Lower lobe of right lung (tissue), 2 donors: ENCODE measurements around the gene KRTAP10-3. TPM values are rescaled to one million over a fixed set of nuclear protein-coding genes. Genes with fewer than 3 reads are reported as not detected.
A peak's percentile ranks its signal among the peaks of the same experiment; 100 is the strongest.

ENCODE experiments used
- ATAC-seq, 2 donors: fragments of 200-7000 bp; cut with Tn5 transposase; one replicate each; pipeline ENCODE4 v1.9.1; 2020 to 2022; ENCODE audit warnings: mild to moderate bottlenecking in 2 of 2, moderate library complexity in 2 of 2
- DNase-seq: peaks from one replicate; pipeline ENCODE4 v3.0.0-alpha.2; 2020
- H3K27ac ChIP-seq: fragments of 200-600 bp; one replicate; pipeline ENCODE4 v1.8.0; 2022
- H3K27me3 ChIP-seq: fragments of 200-600 bp; one replicate; pipeline ENCODE4 v1.8.0; 2022; ENCODE audit warnings: low read depth
- H3K36me3 ChIP-seq: fragments of 200-600 bp; one replicate; pipeline ENCODE4 v1.8.0; 2022; ENCODE audit warnings: mild to moderate bottlenecking
- H3K4me1 ChIP-seq: fragments of 200-600 bp; one replicate; pipeline ENCODE4 v1.8.0; 2022
- H3K4me3 ChIP-seq: fragments of 200-600 bp; one replicate; pipeline ENCODE4 v1.8.0; 2022; ENCODE audit warnings: mild to moderate bottlenecking
- H3K9me3 ChIP-seq: fragments of 200-600 bp; one replicate; pipeline ENCODE4 v1.8.0; 2022
- CTCF ChIP-seq: fragments of 200-600 bp; IDR thresholded peaks from one replicate; pipeline ENCODE4 v1.8.0; 2022; ENCODE audit warnings: antibody characterized with exemption, mild to moderate bottlenecking
- intact Hi-C: fragments of 100-400 bp; cut with DNase I; formaldehyde crosslinking; loops from one replicate; pipeline ENCODE4 v1.11.0; 2022
- total RNA-seq: library from RNA; stranded (reverse); fragmentation: NEBNext Ultra II Directional; extraction: Animal tissue kit (Norgen Biotek cat#: 25700); gene quantifications from one replicate; pipeline ENCODE4 v1.2.1, GENCODE V29; 2021
- donor health status: DM: no; HTN: yes; CAD: no; lungs with severe emphysema.

Gene KRTAP10-3
- total RNA-seq, 1 donor from 2014 or later: not detected

- Histone ChIP-seq H3K9me3 (no peaks in the 10 kb centered on the region), H3K27me3 (peaks cover 8% of the 10 kb centered on the region), H3K27ac (no peak overlapping the region), H3K4me1 (no peaks in the 10 kb centered on the region), H3K36me3 (no peaks in the 10 kb centered on the region), H3K4me3 (no peak overlapping the region)
- no peak for TF ChIP-seq CTCF
- no peak for ATAC-seq
- DNase-seq: peak; percentile 32
- intact Hi-C loops: no loop called here
Observed at GRCh38 chr21:44519346-44520325, 39.0 kb downstream of the KRTAP10-3 start.

- DNase-seq (no peak), ATAC-seq (no peak)
- no peaks in the 10 kb centered on the region for H3K9me3 ChIP-seq
- TF ChIP-seq CTCF: no peak
- no peak overlapping the region for H3K4me3 ChIP-seq
- H3K27me3 ChIP-seq: peaks cover 8% of the 10 kb centered on the region
- H3K4me1 ChIP-seq: no peaks in the 10 kb centered on the region
- H3K27ac ChIP-seq: no peak overlapping the region
- no peaks in the 10 kb centered on the region for H3K36me3 ChIP-seq
- intact Hi-C loops: no loop called here
Observed at GRCh38 chr21:44518686-44519085, 39.9 kb downstream of the KRTAP10-3 start.

- H3K9me3 ChIP-seq: no peaks in the 10 kb centered on the region
- no peaks in the 10 kb centered on the region for H3K36me3 ChIP-seq
- intact Hi-C loops: no loop called here
- no peaks in the 10 kb centered on the region for H3K4me1 ChIP-seq
- no peak for TF ChIP-seq CTCF
- DNase-seq (peak; percentile 38), ATAC-seq (no peak)
- peaks cover 8% of the 10 kb centered on the region for H3K27me3 ChIP-seq
- H3K4me3 ChIP-seq: no peak overlapping the region
- H3K27ac ChIP-seq: no peak overlapping the region
Observed at GRCh38 chr21:44517175-44517899, 41.3 kb downstream of the KRTAP10-3 start.

GRCh38 chr21:44516828-44517174, 41.8 kb downstream of the KRTAP10-3 start:
- Histone ChIP-seq H3K9me3 (no peaks in the 10 kb centered on the region), H3K36me3 (no peaks in the 10 kb centered on the region), H3K27me3 (peaks cover 8% of the 10 kb centered on the region), H3K27ac (no peak overlapping the region), H3K4me1 (no peaks in the 10 kb centered on the region), H3K4me3 (no peak overlapping the region)
- intact Hi-C loops: no loop called here
- no peak for TF ChIP-seq CTCF
- ATAC-seq: no peak
- peak; percentile 20 for DNase-seq

GRCh38 chr21:44516342-44516741, 42.3 kb downstream of the KRTAP10-3 start:
- Histone ChIP-seq H3K9me3 (no peaks in the 10 kb centered on the region), H3K27me3 (peaks cover 8% of the 10 kb centered on the region), H3K36me3 (no peaks in the 10 kb centered on the region), H3K4me3 (no peak overlapping the region), H3K4me1 (no peaks in the 10 kb centered on the region), H3K27ac (no peak overlapping the region)
- intact Hi-C loops: no loop called here
- no peak for TF ChIP-seq CTCF
- ATAC-seq: no peak
- DNase-seq: peak; percentile 34
